NT2/D1 (cell line): Measurements from ENCODE around the gene GDF10.

Experiments used
- SUZ12 ChIP-seq: IDR thresholded peaks from 2 replicates; pipeline ENCODE4 v1.6.1; 2011; ENCODE audit not compliant: insufficient read length, insufficient read depth; ENCODE audit errors: extremely low read depth
- YY1 ChIP-seq: IDR thresholded peaks from 2 replicates; pipeline ENCODE4 v1.6.1; 2011; ENCODE audit not compliant: insufficient read length, insufficient read depth
- ZNF274 ChIP-seq: IDR thresholded peaks from 2 replicates; pipeline ENCODE4 v1.6.1; 2011; ENCODE audit warnings: mild to moderate bottlenecking, low read depth, low read length

- TF ChIP-seq YY1 (no peak), SUZ12 (no peak), ZNF274 (no peak)
Observed at GRCh38 chr10:47286116-47286505, 13.9 kb upstream of the GDF10 start.
